SJSA1 (cell line): ENCODE measurements around the gene NLRP8. TPM values are rescaled to one million over a fixed set of nuclear protein-coding genes. Genes with fewer than 3 reads are reported as not detected.
"Not testable (repeated sequence)": the region's sequence is repeated elsewhere in the genome, so short reads cannot be mapped to it uniquely, and the experiment has no call there.

Experiments
- DNase-seq, 2 experiments: peaks; one replicate each; pipeline ENCODE4 v3.0.0-alpha.2; 2015 to 2020; ENCODE audit warnings: low spot score in 2 of 2, low read depth in 1 of 2
- H3K27ac ChIP-seq: fragments of 250-450 bp; sonication (Bioruptor Pico); 2 replicates; pipeline ENCODE4 v1.5.1; 2020; ENCODE audit warnings: mild to moderate bottlenecking, moderate library complexity
- H3K27me3 ChIP-seq: fragments of 250-450 bp; sonication (Bioruptor Pico); replicated peaks from 2 replicates; pipeline ENCODE4 v1.5.1; 2020; ENCODE audit warnings: mild to moderate bottlenecking, moderate library complexity
- H3K36me3 ChIP-seq: fragments of 250-450 bp; sonication (Bioruptor Pico); 2 replicates; pipeline ENCODE4 v1.5.1; 2020; ENCODE audit warnings: mild to moderate bottlenecking
- H3K4me1 ChIP-seq: fragments of 250-450 bp; sonication (Bioruptor Pico); replicated peaks from 2 replicates; pipeline ENCODE4 v1.6.1; 2021; ENCODE audit warnings: mild to moderate bottlenecking
- H3K4me3 ChIP-seq: fragments of 250-450 bp; sonication (Bioruptor Pico); 2 replicates; pipeline ENCODE4 v1.5.1; 2020; ENCODE audit warnings: mild to moderate bottlenecking
- H3K9me3 ChIP-seq: fragments of 250-450 bp; sonication (Bioruptor Pico); replicated peaks from 2 replicates; pipeline ENCODE4 v1.5.1; 2020; ENCODE audit warnings: mild to moderate bottlenecking
- total RNA-seq: library from RNA; depleted of rRNA; stranded (reverse); fragments of >200 nt; shearing (Covaris generic); gene quantifications from 2 replicates; pipeline ENCODE4 v1.2.3, GENCODE V29; 2014; rRNA removed

Gene NLRP8
- total RNA-seq = not detected in 2 replicates

GRCh38 chr19:55947532-55947931 is at the start of gene NLRP8:
Gene NLRP8, plus strand, starts transcription at chr19:55947832.
- Histone ChIP-seq H3K4me3 (no peak within 1 kb of the TSS), H3K9me3 (peaks cover 12% of the 10 kb centered on the region), H3K27ac (no peak within 1 kb of the TSS), H3K27me3 (no peaks in the 10 kb centered on the region), H3K4me1 (no peaks in the 10 kb centered on the region), H3K36me3 (no peaks in the 10 kb centered on the region)
- DNase-seq = no peak

GRCh38 chr19:55898911-55899310 is 48.7 kb upstream of the NLRP8 start:
- peak in 1 of 2 experiments; percentile 15 for DNase-seq
- Histone ChIP-seq H3K4me1 (no peaks in the 10 kb centered on the region), H3K36me3 (no peaks in the 10 kb centered on the region), H3K27ac (no peak overlapping the region), H3K9me3 (no peaks in the 10 kb centered on the region; the same call in 1 of the 2 replicates), H3K4me3 (no peak overlapping the region), H3K27me3 (no peaks in the 10 kb centered on the region)

GRCh38 chr19:55901369-55902079 is 46.1 kb upstream of the NLRP8 start:
- H3K36me3 ChIP-seq = no peaks in the 10 kb centered on the region
- H3K4me1 ChIP-seq = no peaks in the 10 kb centered on the region
- no peak overlapping the region for H3K27ac ChIP-seq
- no peaks in the 10 kb centered on the region for H3K27me3 ChIP-seq
- DNase-seq = peak in 1 of 2 experiments; percentile 21
- H3K4me3 ChIP-seq = no peak overlapping the region
- no peaks in the 10 kb centered on the region; the same call in 1 of the 2 replicates for H3K9me3 ChIP-seq

GRCh38 chr19:55902080-55902751 is 45.4 kb upstream of the NLRP8 start:
- Histone ChIP-seq H3K4me3 (no peak overlapping the region), H3K36me3 (no peaks in the 10 kb centered on the region), H3K4me1 (no peaks in the 10 kb centered on the region), H3K9me3 (no peaks in the 10 kb centered on the region; the same call in 1 of the 2 replicates), H3K27me3 (no peaks in the 10 kb centered on the region), H3K27ac (no peak overlapping the region)
- DNase-seq = peak in 1 of 2 experiments; percentile 35

- Histone ChIP-seq H3K27me3 (no peaks in the 10 kb centered on the region), H3K9me3 (no peaks in the 10 kb centered on the region), H3K4me1 (no peaks in the 10 kb centered on the region), H3K27ac (no peak overlapping the region), H3K4me3 (no peak overlapping the region), H3K36me3 (no peaks in the 10 kb centered on the region)
- DNase-seq = peak in 1 of 2 experiments; percentile 6
Measured at GRCh38 chr19:55907286-55907685, 40.3 kb upstream of the NLRP8 start.

- peak in 1 of 2 experiments; percentile 5 for DNase-seq
- Histone ChIP-seq H3K4me1 (no peaks in the 10 kb centered on the region), H3K36me3 (no peaks in the 10 kb centered on the region), H3K27ac (no peak overlapping the region), H3K27me3 (no peaks in the 10 kb centered on the region), H3K4me3 (no peak overlapping the region), H3K9me3 (no peaks in the 10 kb centered on the region; the same call in 1 of the 2 replicates)
Measured at GRCh38 chr19:55907746-55908145, 39.9 kb upstream of the NLRP8 start.

GRCh38 chr19:55909801-55910200 is 37.8 kb upstream of the NLRP8 start:
- Histone ChIP-seq H3K27ac (no peak overlapping the region), H3K27me3 (no peaks in the 10 kb centered on the region), H3K4me1 (no peaks in the 10 kb centered on the region), H3K4me3 (no peak overlapping the region), H3K9me3 (no peaks in the 10 kb centered on the region; the same call in 1 of the 2 replicates), H3K36me3 (no peaks in the 10 kb centered on the region)
- DNase-seq = peak in 1 of 2 experiments; percentile 5

- H3K4me3 ChIP-seq = no peak overlapping the region
- no peaks in the 10 kb centered on the region; the same call in 1 of the 2 replicates for H3K9me3 ChIP-seq
- peak in 1 of 2 experiments; percentile 5 for DNase-seq
- H3K36me3 ChIP-seq = no peaks in the 10 kb centered on the region
- no peak overlapping the region for H3K27ac ChIP-seq
- H3K4me1 ChIP-seq = no peaks in the 10 kb centered on the region
- no peaks in the 10 kb centered on the region for H3K27me3 ChIP-seq
Measured at GRCh38 chr19:55912916-55913315, 34.7 kb upstream of the NLRP8 start.

- peak in 1 of 2 experiments; percentile 21 for DNase-seq
- no peaks in the 10 kb centered on the region; the same call in 1 of the 2 replicates for H3K9me3 ChIP-seq
- no peak overlapping the region for H3K27ac ChIP-seq
- H3K4me1 ChIP-seq = no peaks in the 10 kb centered on the region
- no peaks in the 10 kb centered on the region for H3K36me3 ChIP-seq
- no peaks in the 10 kb centered on the region for H3K27me3 ChIP-seq
- H3K4me3 ChIP-seq = no peak overlapping the region
Measured at GRCh38 chr19:55913643-55914268, 33.9 kb upstream of the NLRP8 start.

GRCh38 chr19:55923556-55923955 is 24.1 kb upstream of the NLRP8 start:
- Histone ChIP-seq H3K9me3 (peaks cover 11% of the 10 kb centered on the region), H3K4me3 (no peak overlapping the region)
- DNase-seq = no peak

GRCh38 chr19:55927991-55928390 is 19.6 kb upstream of the NLRP8 start:
- Histone ChIP-seq H3K9me3 (peaks cover 11% of the 10 kb centered on the region), H3K36me3 (no peaks in the 10 kb centered on the region), H3K27ac (no peak overlapping the region), H3K4me3 (no peak overlapping the region), H3K4me1 (no peaks in the 10 kb centered on the region), H3K27me3 (no peaks in the 10 kb centered on the region)
- DNase-seq = no peak

More at GRCh38 chr19:55923556-55923955, 24.1 kb upstream of the NLRP8 start:
- Histone ChIP-seq H3K36me3 (no peaks in the 10 kb centered on the region), H3K27me3 (no peaks in the 10 kb centered on the region), H3K27ac (no peak overlapping the region), H3K4me1 (no peaks in the 10 kb centered on the region)

GRCh38 chr19:55929258-55929657 is 18.4 kb upstream of the NLRP8 start:
- DNase-seq = not testable (repeated sequence)
- peaks cover 11% of the 10 kb centered on the region; the same call in 1 of the 2 replicates for H3K9me3 ChIP-seq

GRCh38 chr19:55930996-55931515 is 16.6 kb upstream of the NLRP8 start:
- H3K27me3 ChIP-seq = no peaks in the 10 kb centered on the region
- DNase-seq = no peak
- no peak overlapping the region for H3K4me3 ChIP-seq
- 0 out of 2 replicates have a peak, but pooled peaks cover 2% of the 10 kb centered on the region for H3K9me3 ChIP-seq
- H3K4me1 ChIP-seq = no peaks in the 10 kb centered on the region
- no peaks in the 10 kb centered on the region for H3K36me3 ChIP-seq
- no peak overlapping the region for H3K27ac ChIP-seq

More at GRCh38 chr19:55929258-55929657, 18.4 kb upstream of the NLRP8 start:
- H3K27me3 ChIP-seq, H3K4me1 ChIP-seq, H3K36me3 ChIP-seq, H3K27ac ChIP-seq, H3K4me3 ChIP-seq: not testable (repeated sequence)
